ENCODE measurements around the gene RPP38. TPM values are rescaled to one million over a fixed set of nuclear protein-coding genes. Genes with fewer than 3 reads are reported as not detected.
A peak's percentile ranks its signal among the peaks of the same experiment; 100 is the strongest.

The RPP38 gene
- total and polyA plus RNA-seq, 12 donors, result 11.1 to 24.9 (median 13.6) TPM

- H3K4me1 ChIP-seq (replicated peaks in 1 of 2), result no peaks in the 10 kb centered on the region
- WGBS, 4 donors, result 90 to 97% (median 92%) methylated on average over 6 to 7 of the region's 7 CpGs
- H3K36me3 ChIP-seq (replicated peaks in 1 of 2), result no peaks in the 10 kb centered on the region
- DNase-seq, result peak in 1 of 7 donors; percentile 29
- intact Hi-C loops (cut with DNase I), result no loop called here
- no peak for TF ChIP-seq POLR2A (IDR thresholded peaks at IDR 0.05)
- TF ChIP-seq, protein P1, sequence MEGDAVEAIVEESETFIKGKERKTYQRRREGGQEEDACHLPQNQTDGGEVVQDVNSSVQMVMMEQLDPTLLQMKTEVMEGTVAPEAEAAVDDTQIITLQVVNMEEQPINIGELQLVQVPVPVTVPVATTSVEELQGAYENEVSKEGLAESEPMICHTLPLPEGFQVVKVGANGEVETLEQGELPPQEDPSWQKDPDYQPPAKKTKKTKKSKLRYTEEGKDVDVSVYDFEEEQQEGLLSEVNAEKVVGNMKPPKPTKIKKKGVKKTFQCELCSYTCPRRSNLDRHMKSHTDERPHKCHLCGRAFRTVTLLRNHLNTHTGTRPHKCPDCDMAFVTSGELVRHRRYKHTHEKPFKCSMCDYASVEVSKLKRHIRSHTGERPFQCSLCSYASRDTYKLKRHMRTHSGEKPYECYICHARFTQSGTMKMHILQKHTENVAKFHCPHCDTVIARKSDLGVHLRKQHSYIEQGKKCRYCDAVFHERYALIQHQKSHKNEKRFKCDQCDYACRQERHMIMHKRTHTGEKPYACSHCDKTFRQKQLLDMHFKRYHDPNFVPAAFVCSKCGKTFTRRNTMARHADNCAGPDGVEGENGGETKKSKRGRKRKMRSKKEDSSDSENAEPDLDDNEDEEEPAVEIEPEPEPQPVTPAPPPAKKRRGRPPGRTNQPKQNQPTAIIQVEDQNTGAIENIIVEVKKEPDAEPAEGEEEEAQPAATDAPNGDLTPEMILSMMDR (IDR thresholded peaks at IDR 0.05), result no peak
- H3K27ac ChIP-seq, result no peak overlapping the region
- H3K9me3 ChIP-seq (replicated peaks in 1 of 3), result no peaks in the 10 kb centered on the region
- no peak overlapping the region for H3K4me3 ChIP-seq
- H3K27me3 ChIP-seq, result no peaks in the 10 kb centered on the region
These were observed 43.5 kb downstream of the RPP38 start for GRCh38 chr10:15140698-15141097.

DNA sequence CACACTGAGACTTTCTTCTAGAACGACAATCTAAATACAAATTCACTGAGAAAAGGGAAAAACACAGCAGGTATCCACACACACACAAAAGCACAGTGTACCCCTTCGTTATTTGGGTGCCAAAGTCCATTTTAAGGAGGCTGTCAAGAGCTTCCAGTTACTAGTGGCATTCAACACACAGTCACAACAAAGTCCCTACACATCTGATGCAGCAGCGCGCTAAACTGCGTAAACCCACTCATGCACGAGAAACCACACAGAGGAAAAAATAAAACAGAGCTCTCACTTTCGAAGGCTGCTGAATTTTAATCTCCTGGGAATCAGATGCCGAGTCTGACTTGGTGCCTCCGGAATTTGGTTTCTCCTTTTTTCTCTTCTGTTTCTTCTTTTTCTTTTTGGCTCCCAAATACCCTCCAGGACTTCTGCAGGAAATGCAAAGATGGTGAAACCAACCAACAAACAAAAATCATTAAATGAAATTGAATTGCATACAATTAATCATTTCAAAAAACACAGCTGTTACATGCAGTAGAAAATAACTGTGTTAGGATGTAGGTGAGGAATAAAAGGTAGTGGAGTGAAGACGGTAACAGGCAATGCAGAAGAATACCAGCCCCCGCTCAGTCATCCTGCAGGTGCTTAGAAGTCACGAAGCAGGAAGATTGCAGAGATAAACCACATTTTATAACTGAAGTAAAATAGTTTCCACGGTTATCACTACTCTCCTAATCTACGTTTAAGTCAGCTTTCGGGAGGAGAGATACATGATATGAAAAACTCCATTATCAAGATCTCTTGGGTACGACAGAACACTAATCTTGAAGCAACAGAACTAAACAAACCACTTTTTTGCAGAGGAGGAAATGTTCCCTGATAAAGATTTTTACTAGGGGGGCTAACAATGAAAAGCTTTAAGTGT is 44.2 kb downstream of the RPP38 start:
- H3K36me3 ChIP-seq (replicated peaks in 1 of 2), result no peaks in the 10 kb centered on the region
- WGBS, 4 donors, result 82 to 87% (median 84%) methylated on average over 16 of the region's 16 CpGs
- no peaks in the 10 kb centered on the region for H3K4me1 ChIP-seq (replicated peaks in 1 of 2)
- TF ChIP-seq, protein P1 (IDR thresholded peaks at IDR 0.05), result no peak
- TF ChIP-seq POLR2A (IDR thresholded peaks at IDR 0.05), result no peak
- no peaks in the 10 kb centered on the region for H3K27me3 ChIP-seq
- peak in 1 of 7 donors; percentile 20 for DNase-seq
- no peaks in the 10 kb centered on the region for H3K9me3 ChIP-seq (replicated peaks in 1 of 3)
- H3K4me3 ChIP-seq, result no peak overlapping the region
- no peak overlapping the region for H3K27ac ChIP-seq
- intact Hi-C loops (cut with DNase I), result no loop called here

DNA sequence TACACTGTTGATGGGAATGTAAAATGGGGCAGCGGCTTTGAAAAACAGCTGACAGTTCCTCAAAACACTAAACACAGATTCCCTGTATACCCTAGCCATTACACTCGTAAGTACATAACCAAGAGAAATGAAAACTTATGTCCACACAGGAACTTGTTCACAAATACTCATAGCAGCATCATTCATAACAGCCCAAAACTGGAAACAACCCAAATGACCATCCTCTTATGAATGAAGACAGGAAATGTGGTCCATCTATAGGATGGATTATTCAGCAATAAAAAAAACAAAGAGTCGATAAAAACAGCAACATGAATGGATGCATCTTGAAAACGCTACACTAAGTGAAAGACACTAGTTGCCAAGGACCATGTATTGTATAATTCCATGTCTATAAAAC is 47.6 kb downstream of the RPP38 start:
- H3K27ac ChIP-seq, result no peak overlapping the region
- DNase-seq, result no peak
- no peaks in the 10 kb centered on the region for H3K36me3 ChIP-seq (replicated peaks in 1 of 2)
- TF ChIP-seq, protein P1 (IDR thresholded peaks at IDR 0.05), result no peak
- TF ChIP-seq POLR2A (IDR thresholded peaks at IDR 0.05), result no peak
- WGBS, 4 donors, result 60 to 92% (median 89%) methylated on average over 4 of the region's 4 CpGs
- H3K4me3 ChIP-seq, result no peak overlapping the region
- no peaks in the 10 kb centered on the region for H3K4me1 ChIP-seq (replicated peaks in 1 of 2)
- no peaks in the 10 kb centered on the region for H3K9me3 ChIP-seq (replicated peaks in 1 of 3)
- intact Hi-C loops (cut with DNase I), result no loop called here
- H3K27me3 ChIP-seq, result no peaks in the 10 kb centered on the region

DNA sequence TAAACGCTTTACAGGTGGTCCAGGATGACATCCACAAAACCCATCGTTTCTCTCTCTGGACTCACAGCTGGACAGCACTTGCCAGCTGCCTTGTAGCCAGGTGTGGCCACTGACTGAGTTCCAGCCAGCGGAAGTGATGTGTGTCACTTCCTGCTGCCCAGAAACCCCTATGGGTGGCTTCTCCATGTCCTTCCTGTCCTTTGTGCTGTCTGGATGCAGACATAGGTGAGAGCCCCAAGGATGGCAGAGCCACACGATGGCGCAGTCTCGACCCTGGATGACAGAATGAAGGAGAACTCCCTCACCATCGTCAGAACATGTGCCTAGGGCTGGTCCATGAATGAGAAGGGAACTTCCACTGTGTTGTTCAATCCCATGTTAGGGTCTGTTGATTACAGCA is 49.2 kb downstream of the RPP38 start:
- peak in 1 of 7 donors; percentile 39 for DNase-seq
- intact Hi-C loops (cut with DNase I), result no loop called here
- 77 to 86% (median 83%) methylated on average over 3 to 7 of the region's 7 CpGs for WGBS, 4 donors
- no peak for TF ChIP-seq POLR2A (IDR thresholded peaks at IDR 0.05)
- TF ChIP-seq, protein P1 (IDR thresholded peaks at IDR 0.05), result no peak
- Histone ChIP-seq H3K9me3 (replicated peaks in 1 of 3) (no peaks in the 10 kb centered on the region), H3K27ac (no peak overlapping the region), H3K4me3 (no peak overlapping the region), H3K4me1 (replicated peaks in 1 of 2) (no peaks in the 10 kb centered on the region), H3K36me3 (replicated peaks in 1 of 2) (no peaks in the 10 kb centered on the region), H3K27me3 (no peaks in the 10 kb centered on the region)
